ENCODE data around the gene POLR2E. TPM values are rescaled to one million over a fixed set of nuclear protein-coding genes. Genes with fewer than 3 reads are reported as not detected.

The POLR2E gene
- total and polyA plus RNA-seq, 10 of the 15 experiments (the other 5 are each of a cell fraction or from before 2014, with no cell fraction given): 4.0 to 487 (median 200) TPM

GRCh38 chr19:1053176-1054101 lies 41.7 kb downstream of the POLR2E start:
- H3K9ac ChIP-seq (ENCODE audit: control insufficient read depth, insufficient read depth, low read length): no peak overlapping the region
- SMC1A ChIA-PET (ENCODE audit: uncharacterized antibody, unreplicated experiment): interaction anchor here (0.7 kb wide), 1 partner anchor 8 kb away, joined by 3 read pairs; no protein-coding TSS in a partner anchor
- H3K4me2 ChIP-seq (ENCODE audit: control insufficient read depth, insufficient read depth): no peak overlapping the region
- no peak overlapping the region for H2AFZ ChIP-seq (ENCODE audit: control insufficient read depth, low read depth, low read length)
- no peaks in the 10 kb centered on the region for H3K4me1 ChIP-seq (ENCODE audit: control insufficient read depth, insufficient read depth, low read length)
- no peaks in the 10 kb centered on the region for H4K20me1 ChIP-seq (ENCODE audit: control insufficient read depth, insufficient read depth)
- intact Hi-C loops (cut with micrococcal nuclease; ENCODE audit: unreplicated experiment) (no loop called here), in situ Hi-C loops (cut with MboI) (no loop called here)
- POLR2A ChIA-PET: no interaction called here
- no peak for DNase-seq (ENCODE audit: low read depth, low spot score)
- no peak overlapping the region for H3K4me3 ChIP-seq
- TF ChIP-seq SUZ12 (IDR thresholded peaks at IDR 0.05; ENCODE audit: unreplicated experiment): no peak
- TF ChIP-seq NR2F1 (conservative IDR thresholded peaks at IDR 0.05): peak; percentile 46; the same call in 1 of the 2 replicates
- RAD21 ChIA-PET (ENCODE audit: unreplicated experiment): no interaction called here
- no TSS peak for BruUV-seq (replicated peaks)
- H3K36me3 ChIP-seq (ENCODE audit: control insufficient read depth in 2 of 2, insufficient read depth in 2 of 2, low read length in 1 of 2): no peaks in the 10 kb centered on the region; a peak in 1 of 4 replicates
- no peak for FAIRE-seq
- no peaks in the 10 kb centered on the region for H3K27me3 ChIP-seq (replicated peaks in 1 of 2; ENCODE audit: control insufficient read depth in 2 of 2, insufficient read depth in 2 of 2, low read length in 1 of 2)
- 81% methylated on average over 31 of the region's 31 CpGs for WGBS (ENCODE audit: insufficient coverage, insufficient replicate concordance, low lambda C conversion rate, missing lambda C conversion rate)
- CTCF ChIA-PET: interaction anchor here (0.6 kb wide), 1 partner anchor 28 kb away, joined by 3 read pairs; no protein-coding TSS in a partner anchor
- no peak overlapping the region for H3K27ac ChIP-seq (ENCODE audit: control insufficient read depth, insufficient read depth)
- H3K9me3 ChIP-seq (replicated peaks; ENCODE audit: control insufficient read depth, insufficient read depth, low read length): no peaks in the 10 kb centered on the region
- 0 out of 3 replicates have a peak, but pooled peaks have one; percentile 13 for ATAC-seq
- no peaks in the 10 kb centered on the region for H3K79me2 ChIP-seq (ENCODE audit: control insufficient read depth, insufficient read depth, low read length)

GRCh38 chr19:1052349-1052975 lies 42.7 kb downstream of the POLR2E start:
- TF ChIP-seq FOXK2 (IDR thresholded peaks at IDR 0.05) (no peak), IKZF2 (IDR thresholded peaks at IDR 0.05) (no peak), RFX5 (IDR thresholded peaks at IDR 0.05; ENCODE audit: low read depth, low read length) (no peak), MTA3 (IDR thresholded peaks at IDR 0.05; ENCODE audit: borderline replicate concordance, low read length) (no peak), ELK1 (IDR thresholded peaks at IDR 0.05; ENCODE audit: low read depth, low read length) (no peak)
- H3K79me2 ChIP-seq (ENCODE audit: control insufficient read depth, insufficient read depth, low read length): no peaks in the 10 kb centered on the region
- no peak overlapping the region for H3K4me2 ChIP-seq (ENCODE audit: control insufficient read depth, insufficient read depth)
- FAIRE-seq (no peak), ATAC-seq (no peak; the same call in 2 of the 3 replicates), DNase-seq (ENCODE audit: low read depth, low spot score) (no peak)
- ChIA-PET SMC1A (ENCODE audit: uncharacterized antibody, unreplicated experiment) (no interaction called here), POLR2A (no interaction called here), RAD21 (ENCODE audit: unreplicated experiment) (no interaction called here), CTCF (no interaction called here)
- in situ Hi-C loops (cut with MboI): no loop called here
- no peak overlapping the region for H3K4me3 ChIP-seq
- 48% methylated on average over 2 of the region's 5 CpGs for WGBS (ENCODE audit: insufficient coverage, insufficient replicate concordance, low lambda C conversion rate, missing lambda C conversion rate)
- no peak overlapping the region for H3K27ac ChIP-seq (ENCODE audit: control insufficient read depth, insufficient read depth)
- no peaks in the 10 kb centered on the region for H3K27me3 ChIP-seq (replicated peaks in 1 of 2; ENCODE audit: control insufficient read depth in 2 of 2, insufficient read depth in 2 of 2, low read length in 1 of 2)
- H3K9ac ChIP-seq (ENCODE audit: control insufficient read depth, insufficient read depth, low read length): no peak overlapping the region
- intact Hi-C loops (cut with micrococcal nuclease; ENCODE audit: unreplicated experiment): no loop called here
- no TSS peak for BruUV-seq (replicated peaks)
- H3K36me3 ChIP-seq (ENCODE audit: control insufficient read depth in 2 of 2, insufficient read depth in 2 of 2, low read length in 1 of 2): peaks cover 0 to under 1% of the 10 kb centered on the region in 2 experiments; a peak in 2 of 4 replicates
- H3K4me1 ChIP-seq (ENCODE audit: control insufficient read depth, insufficient read depth, low read length): no peaks in the 10 kb centered on the region
- H3K9me3 ChIP-seq (replicated peaks; ENCODE audit: control insufficient read depth, insufficient read depth, low read length): no peaks in the 10 kb centered on the region
- H2AFZ ChIP-seq (ENCODE audit: control insufficient read depth, low read depth, low read length): no peak overlapping the region
- no peaks in the 10 kb centered on the region for H4K20me1 ChIP-seq (ENCODE audit: control insufficient read depth, insufficient read depth)

Data from GM12878 (cell line).